HG03135 (cell line): ENCODE data around the gene CSNK1G2.
"Not testable (repeated sequence)": the region's sequence is repeated elsewhere in the genome, so short reads cannot be mapped to it uniquely, and the experiment has no call there.

Experiments used
- ATAC-seq: cut with Tn5 transposase; IDR thresholded peaks from one replicate; pipeline ENCODE4 v1.9.1; 2021; ENCODE audit warnings: mild to moderate bottlenecking, moderate library complexity; ENCODE audit not compliant: unreplicated experiment

Gene CSNK1G2

GRCh38 chr19:1986357-1987162, 45.6 kb downstream of the CSNK1G2 start:
- ATAC-seq, result no peak

- no peak for ATAC-seq
These were observed 46.5 kb downstream of the CSNK1G2 start for GRCh38 chr19:1987197-1988187.

GRCh38 chr19:1988464-1988863, 47.5 kb downstream of the CSNK1G2 start:
- not testable (repeated sequence) for ATAC-seq

- no peak for ATAC-seq
These were observed 48.7 kb downstream of the CSNK1G2 start for GRCh38 chr19:1989513-1990229.

- no peak for ATAC-seq
These were observed 49.5 kb downstream of the CSNK1G2 start for GRCh38 chr19:1990230-1991017.

- ATAC-seq, result no peak
These were observed 50.3 kb downstream of the CSNK1G2 start for GRCh38 chr19:1991018-1991913.

- no peak for ATAC-seq
These were observed 51.8 kb downstream of the CSNK1G2 start for GRCh38 chr19:1992759-1993260.

- ATAC-seq, result no peak
These were observed 56.6 kb downstream of the CSNK1G2 start for GRCh38 chr19:1997353-1998233.

- ATAC-seq, result no peak
These were observed 58.0 kb downstream of the CSNK1G2 start for GRCh38 chr19:1998712-1999708.

GRCh38 chr19:1999856-2000515, 59.0 kb downstream of the CSNK1G2 start:
- no peak for ATAC-seq

GRCh38 chr19:2003874-2004273, 62.9 kb downstream of the CSNK1G2 start:
- no peak for ATAC-seq

- no peak for ATAC-seq
These were observed 69.2 kb downstream of the CSNK1G2 start for GRCh38 chr19:2010135-2010668.

GRCh38 chr19:2011169-2011568, 70.2 kb downstream of the CSNK1G2 start:
- no peak for ATAC-seq

GRCh38 chr19:2012941-2013682, 72.1 kb downstream of the CSNK1G2 start:
- ATAC-seq, result no peak

- no peak for ATAC-seq
These were observed 72.7 kb downstream of the CSNK1G2 start for GRCh38 chr19:2013683-2013961.

- no peak for ATAC-seq
These were observed 73.2 kb downstream of the CSNK1G2 start for GRCh38 chr19:2014131-2014571.
